ENCODE results near the gene SSR1.

The SSR1 gene

GRCh38 chr6:7260291-7261031 lies 52.5 kb downstream of the SSR1 start:
- no peak for DNase-seq (ENCODE audit: low read depth in 1 of 2, low spot score in 1 of 2)

DNA sequence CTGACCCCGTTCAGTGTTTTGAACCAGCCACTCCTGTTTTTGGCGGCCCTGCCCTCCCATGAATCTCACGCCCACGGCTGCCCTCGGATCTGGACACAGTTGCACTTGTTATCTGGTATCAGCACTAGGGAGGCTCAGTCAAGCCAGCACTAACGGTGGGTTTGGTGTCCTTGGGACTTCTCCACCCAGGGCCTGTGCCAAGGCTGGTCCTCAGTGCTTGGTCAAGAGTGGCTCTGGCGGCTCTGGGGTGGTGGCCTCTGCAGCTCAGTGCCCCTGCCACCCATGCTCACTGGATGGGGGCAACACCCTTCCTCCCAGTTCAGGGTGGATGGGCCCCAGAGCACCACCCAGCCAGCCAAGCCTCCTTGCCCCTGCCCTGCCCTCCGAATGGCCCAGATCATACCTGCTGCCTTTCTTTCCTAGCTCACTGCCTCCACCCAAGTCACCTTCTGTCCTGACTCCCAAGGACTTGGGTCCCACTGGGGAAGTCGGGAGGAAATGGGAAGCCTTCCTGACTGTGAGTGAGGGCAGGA lies 54.7 kb downstream of the SSR1 start:
- DNase-seq (ENCODE audit: low read depth in 1 of 2, low spot score in 1 of 2): no peak

DNA sequence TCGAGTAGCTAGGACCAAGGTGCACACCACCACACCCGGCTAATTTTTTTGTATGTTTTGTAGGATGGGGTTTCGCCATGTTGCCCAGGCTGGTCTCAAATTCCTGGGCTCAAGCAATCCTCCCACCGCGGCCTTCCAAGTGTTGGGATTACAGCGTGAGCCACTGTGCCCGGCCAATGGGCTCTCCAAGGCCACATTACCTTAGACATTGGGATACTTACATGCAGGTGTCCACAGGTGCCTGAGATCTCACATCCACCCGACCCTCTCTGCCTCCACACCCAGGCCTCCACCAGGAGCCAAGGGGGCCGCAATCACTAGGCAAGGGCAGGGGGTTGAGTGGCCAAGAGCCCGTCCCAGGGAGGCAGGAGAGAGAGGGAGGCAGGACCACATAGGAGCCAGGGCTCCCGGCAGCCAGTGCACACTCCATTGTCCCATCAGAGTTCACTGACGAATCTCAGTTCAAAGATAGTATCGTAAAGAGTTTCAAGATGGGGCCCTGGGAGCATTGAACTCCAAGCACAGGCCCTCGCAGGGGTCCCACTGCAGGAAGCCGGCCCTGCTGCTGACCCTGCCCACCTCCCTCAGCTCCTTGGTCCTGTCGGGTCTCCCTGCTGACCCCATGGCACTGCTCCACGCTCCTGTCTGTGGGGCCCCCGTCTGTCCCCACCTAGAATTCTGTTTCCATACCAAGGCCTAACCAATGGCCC lies 55.3 kb downstream of the SSR1 start:
- DNase-seq (ENCODE audit: low read depth in 1 of 2, low spot score in 1 of 2): no peak

GRCh38 chr6:7256785-7257184 lies 56.2 kb downstream of the SSR1 start:
- DNase-seq (ENCODE audit: low read depth in 1 of 2, low spot score in 1 of 2): no peak

- no peak for DNase-seq (ENCODE audit: low read depth in 1 of 2, low spot score in 1 of 2)
These were observed 57.1 kb downstream of the SSR1 start for GRCh38 chr6:7255918-7256317.

- DNase-seq (ENCODE audit: low read depth in 1 of 2, low spot score in 1 of 2): no peak
These were observed 57.8 kb downstream of the SSR1 start for GRCh38 chr6:7254980-7255835.

GRCh38 chr6:7252390-7252789 lies 60.6 kb downstream of the SSR1 start:
- DNase-seq (ENCODE audit: low read depth in 1 of 2, low spot score in 1 of 2): no peak

DNA sequence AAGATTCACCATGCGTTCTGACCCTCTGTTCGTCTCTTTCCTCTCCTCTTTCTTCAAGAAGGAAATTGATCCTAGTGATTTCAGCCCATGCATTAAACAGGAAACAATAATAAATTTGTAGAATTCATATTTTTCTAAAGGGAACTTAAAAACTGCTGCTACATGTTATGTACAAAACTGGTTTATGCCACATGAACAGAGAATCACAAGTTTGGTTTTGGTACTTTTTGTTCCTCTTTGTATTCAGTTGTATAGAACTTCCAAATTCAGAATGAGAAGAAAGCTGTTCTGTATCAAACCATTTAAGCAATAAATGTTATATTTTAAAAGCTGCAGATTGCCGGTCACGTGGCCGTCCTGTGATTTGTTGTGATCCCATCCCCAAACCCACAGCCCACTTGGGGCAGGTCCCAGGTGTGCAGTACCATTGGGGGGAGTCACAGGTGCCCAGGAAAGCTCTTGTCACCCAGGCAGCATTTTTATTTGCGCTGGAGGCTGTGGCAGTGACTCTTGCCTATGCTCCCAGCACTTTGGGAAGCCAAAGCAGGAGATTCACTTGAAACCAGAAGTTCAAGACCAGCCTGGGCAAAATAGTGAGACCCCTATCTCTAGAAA lies 61.2 kb downstream of the SSR1 start:
- no peak for DNase-seq (ENCODE audit: low read depth in 1 of 2, low spot score in 1 of 2)

DNA sequence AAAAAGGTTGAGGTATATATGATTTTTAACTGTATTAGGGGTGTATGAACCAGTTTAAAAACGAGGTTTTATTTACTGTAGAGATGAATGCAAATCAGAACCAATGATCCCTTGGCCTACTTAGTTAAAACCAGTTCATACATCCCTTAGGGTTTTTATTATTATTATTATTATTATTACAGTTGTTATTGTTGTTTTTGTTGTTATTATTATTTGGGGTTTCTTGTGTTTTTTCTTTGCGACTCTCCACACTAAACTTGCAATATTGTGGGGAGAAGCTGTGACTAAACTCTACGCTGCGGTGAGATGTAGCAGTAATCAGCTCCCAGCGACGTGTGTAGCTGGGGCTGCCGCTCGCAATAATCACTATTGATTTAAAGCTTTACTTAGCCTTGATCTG lies 62.2 kb downstream of the SSR1 start:
- DNase-seq (ENCODE audit: low read depth in 1 of 2, low spot score in 1 of 2): no peak

DNA sequence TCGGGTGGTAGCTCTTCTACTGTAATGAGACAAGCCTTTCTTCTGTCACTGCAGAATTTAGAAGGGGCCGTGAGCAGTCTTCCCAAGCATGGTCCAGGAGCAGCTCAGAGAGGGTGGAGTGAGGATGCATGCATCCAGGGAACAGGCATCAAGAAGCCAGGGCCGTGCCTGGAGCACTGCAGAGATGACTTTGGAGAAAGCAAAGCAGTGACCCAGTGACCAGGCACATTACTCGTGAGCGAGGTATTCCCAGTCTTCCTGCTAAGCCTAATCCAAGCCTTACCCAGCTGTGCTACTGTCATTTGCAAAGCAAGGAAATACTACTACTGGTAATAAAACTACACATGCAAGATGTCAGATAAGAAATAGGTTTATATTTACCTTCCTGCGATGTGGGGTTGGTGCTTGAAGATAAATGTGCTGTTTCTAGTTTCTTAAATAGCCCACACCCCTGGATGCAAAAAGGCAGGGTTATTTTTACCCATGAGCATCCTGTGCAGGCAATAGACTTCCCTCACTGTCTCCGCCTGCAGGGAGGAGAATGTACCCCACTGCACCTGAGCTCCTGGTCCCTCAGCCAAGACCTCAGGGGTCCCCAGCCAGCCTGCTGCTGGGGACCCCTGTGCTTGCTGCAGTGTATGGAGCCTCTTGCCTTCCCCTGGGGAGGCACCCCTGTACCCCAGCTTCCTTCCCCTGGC lies 62.9 kb downstream of the SSR1 start:
- DNase-seq (ENCODE audit: low read depth in 1 of 2, low spot score in 1 of 2): no peak

- no peak for DNase-seq (ENCODE audit: low read depth in 1 of 2, low spot score in 1 of 2)
These were observed 63.6 kb downstream of the SSR1 start for GRCh38 chr6:7249391-7249790.

GRCh38 chr6:7247828-7248227 lies 65.2 kb downstream of the SSR1 start:
- DNase-seq (ENCODE audit: low read depth in 1 of 2, low spot score in 1 of 2): no peak

- DNase-seq (ENCODE audit: low read depth in 1 of 2, low spot score in 1 of 2): no peak
These were observed 65.9 kb downstream of the SSR1 start for GRCh38 chr6:7247179-7247456.

DNA sequence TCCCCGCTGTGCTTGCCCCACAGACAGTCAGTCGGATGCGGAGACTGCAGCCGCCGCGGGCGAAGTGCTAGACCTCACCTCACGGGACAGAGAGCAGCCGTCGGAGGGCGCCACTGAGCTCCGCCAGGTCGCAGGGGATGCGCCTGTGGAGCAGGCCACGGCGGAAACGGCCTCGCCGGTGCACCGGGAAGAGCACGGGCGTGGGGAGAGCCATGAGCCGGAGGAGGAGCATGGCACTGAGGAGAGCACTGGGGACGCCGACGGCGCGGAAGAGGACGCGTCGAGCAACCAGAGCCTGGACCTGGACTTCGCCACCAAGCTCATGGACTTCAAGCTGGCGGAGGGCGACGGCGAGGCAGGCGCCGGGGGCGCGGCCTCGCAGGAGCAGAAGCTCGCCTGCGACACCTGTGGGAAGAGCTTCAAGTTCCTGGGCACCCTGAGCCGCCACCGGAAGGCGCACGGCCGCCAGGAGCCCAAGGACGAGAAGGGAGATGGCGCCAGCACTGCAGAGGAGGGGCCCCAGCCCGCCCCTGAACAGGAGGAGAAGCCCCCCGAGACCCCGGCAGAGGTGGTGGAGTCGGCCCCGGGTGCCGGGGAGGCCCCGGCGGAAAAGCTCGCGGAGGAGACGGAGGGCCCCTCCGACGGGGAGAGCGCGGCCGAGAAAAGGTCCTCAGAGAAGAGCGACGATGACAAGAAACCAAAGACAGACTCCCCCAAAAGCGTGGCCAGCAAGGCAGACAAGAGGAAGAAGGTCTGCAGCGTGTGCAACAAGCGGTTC lies 66.4 kb downstream of the SSR1 start:
- DNase-seq (ENCODE audit: low read depth in 1 of 2, low spot score in 1 of 2): no peak

DNA sequence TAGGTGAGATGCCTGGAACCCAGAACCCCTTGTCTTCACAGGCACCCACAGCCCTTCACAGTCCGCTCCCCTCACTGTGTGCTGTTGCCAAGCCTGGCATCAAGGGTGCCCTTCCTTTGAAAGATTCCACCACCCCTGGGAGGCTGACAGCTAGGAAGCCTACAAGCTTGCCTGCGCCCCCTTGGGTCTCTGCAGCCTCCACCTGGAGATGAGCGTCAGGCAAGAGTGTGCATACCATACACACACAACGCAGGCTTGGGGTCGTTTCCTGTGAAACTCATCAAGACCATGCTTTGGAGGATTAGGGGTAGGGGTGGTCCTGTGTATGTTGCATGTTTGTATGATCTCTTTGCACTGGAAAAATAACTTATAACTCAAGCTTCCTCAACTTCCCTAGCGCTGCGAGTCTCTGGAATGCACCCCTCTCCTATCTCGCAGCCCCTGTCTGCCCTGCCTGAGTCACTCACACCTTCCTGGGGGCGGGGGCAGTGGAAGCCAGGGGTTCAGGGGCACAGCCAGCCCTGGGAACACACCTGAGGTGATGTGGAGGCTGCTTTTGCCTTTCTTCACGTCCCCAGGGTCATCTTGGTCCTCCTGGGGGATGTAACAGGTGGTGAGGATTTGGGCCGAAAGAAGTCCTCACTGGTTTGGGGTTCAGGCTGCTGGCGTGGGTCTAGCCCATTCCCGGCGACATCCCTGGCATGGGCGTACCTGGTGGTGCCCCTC lies 67.2 kb downstream of the SSR1 start:
- no peak for DNase-seq (ENCODE audit: low read depth in 1 of 2, low spot score in 1 of 2)

DNA sequence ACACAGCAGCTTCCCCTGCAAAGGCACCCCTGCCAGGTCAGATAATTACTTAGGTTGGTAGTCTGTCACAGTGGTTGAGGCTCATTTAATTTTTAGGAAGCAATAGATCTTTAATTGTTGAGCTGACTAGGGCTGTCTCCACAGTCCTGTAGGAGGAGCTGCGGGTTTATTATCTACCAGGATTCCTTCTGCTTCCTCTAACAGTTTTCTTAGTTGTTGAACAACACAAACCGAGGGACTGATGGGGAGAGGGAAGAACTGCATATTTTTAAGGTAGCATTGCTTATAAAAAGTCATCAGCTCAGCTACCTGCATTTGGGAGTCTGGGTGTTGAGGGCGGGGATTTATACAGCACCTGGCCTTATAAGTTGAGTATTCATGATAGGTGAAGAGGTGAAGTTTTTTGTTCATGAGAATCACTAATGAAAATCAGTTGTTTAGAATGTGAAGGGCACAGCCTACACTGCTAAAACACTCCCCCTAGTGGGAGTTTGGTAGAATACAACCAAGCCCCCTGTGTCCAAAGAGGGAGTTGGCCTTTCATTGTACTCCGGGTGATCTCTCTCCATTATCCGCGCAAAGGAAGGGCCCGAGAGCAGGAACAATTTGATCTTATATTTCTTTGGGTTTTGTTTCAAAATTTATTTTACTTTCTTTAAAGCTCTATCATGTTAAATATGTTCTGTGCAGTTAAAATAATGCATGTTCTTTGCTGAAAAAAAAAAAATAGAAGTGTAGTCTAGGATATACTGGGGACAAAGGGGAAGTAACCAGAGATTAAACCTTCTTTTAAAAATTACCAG lies 69.6 kb downstream of the SSR1 start:
- DNase-seq (ENCODE audit: low read depth in 1 of 2, low spot score in 1 of 2): no peak

DNA sequence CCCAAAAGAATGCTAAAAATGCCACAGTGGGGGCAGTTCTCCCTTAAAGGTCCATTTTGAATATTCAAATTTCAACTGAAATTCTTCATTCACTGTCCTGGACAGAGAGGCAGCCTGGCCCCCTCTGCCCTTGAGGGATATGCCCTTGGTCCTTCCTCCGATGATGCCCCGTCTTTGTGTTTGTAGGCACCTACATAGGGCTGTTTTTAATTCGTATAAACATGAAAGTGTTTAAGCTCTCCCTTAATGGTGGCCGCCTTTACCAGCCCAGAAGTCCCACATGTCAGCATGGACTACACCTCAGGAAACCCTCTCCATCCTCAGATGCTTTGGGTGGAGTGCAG lies 70.2 kb downstream of the SSR1 start:
- no peak for DNase-seq (ENCODE audit: low read depth in 1 of 2, low spot score in 1 of 2)

- DNase-seq (ENCODE audit: low read depth in 1 of 2, low spot score in 1 of 2): no peak
These were observed 71.0 kb downstream of the SSR1 start for GRCh38 chr6:7241709-7242645.
